HUES64 (cell line): ENCODE measurements around the gene CTBP2.
"Not testable (repeated sequence)": the region's sequence is repeated elsewhere in the genome, so short reads cannot be mapped to it uniquely, and the experiment has no call there.

Source experiments
- H3K27ac ChIP-seq: 2 replicates; pipeline ENCODE4 v1.7.0; 2013; ENCODE audit warnings: low read depth, low read length, inconsistent platforms
- H3K27me3 ChIP-seq: 2 replicates; pipeline ENCODE4 v1.6.1; 2013; ENCODE audit warnings: mild to moderate bottlenecking, low read length; ENCODE audit not compliant: insufficient read depth
- H3K36me3 ChIP-seq: 2 replicates; pipeline ENCODE4 v1.6.1; 2013; ENCODE audit warnings: mild to moderate bottlenecking, low read length; ENCODE audit not compliant: insufficient read depth
- H3K4me1 ChIP-seq: 2 replicates; pipeline ENCODE4 v1.6.1; 2013; ENCODE audit warnings: mild to moderate bottlenecking, low read length, moderate library complexity; ENCODE audit not compliant: insufficient read depth
- H3K4me3 ChIP-seq: 2 replicates; pipeline ENCODE4 v1.5.1; 2013; ENCODE audit warnings: mild to moderate bottlenecking, low read length, moderate library complexity
- H3K9ac ChIP-seq: 2 replicates; pipeline ENCODE4 v1.6.1; 2013; ENCODE audit warnings: mild to moderate bottlenecking, low read depth, low read length
- H3K9me3 ChIP-seq: 2 replicates; pipeline ENCODE4 v1.6.1; 2013; ENCODE audit warnings: low read depth, low read length; ENCODE audit not compliant: insufficient read depth
- WGBS: fragments of 150-250, 120-280 bp; methylation state at CpG from one replicate; pipeline ENCODE4 v1.1.7; 2013; ENCODE audit warnings: missing lambda C conversion rate; 5-methylcytosine and 5-hydroxymethylcytosine counted together

CTBP2 gene

DNA sequence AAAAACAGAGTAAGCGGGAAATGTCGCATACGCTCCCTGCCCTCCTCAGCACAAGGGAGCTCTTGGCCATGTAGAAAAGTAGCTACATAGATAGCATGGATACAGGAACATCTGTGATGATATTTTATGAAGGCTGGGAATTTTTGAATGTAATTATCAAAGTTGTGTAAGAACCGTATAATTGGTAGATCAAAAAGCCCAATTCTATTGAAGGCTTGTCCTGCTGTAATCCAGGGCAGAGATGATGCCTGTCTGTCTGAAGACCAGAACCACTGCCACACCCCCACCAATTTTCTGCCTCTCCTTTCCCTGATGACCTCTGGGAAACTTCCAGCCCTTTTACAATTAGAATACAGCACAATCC lies 167.0 kb downstream of the CTBP2 start:
- WGBS = 96% methylated on average over 4 of the region's 4 CpGs
- Histone ChIP-seq H3K27ac (no peak overlapping the region), H3K9me3 (no peaks in the 10 kb centered on the region), H3K27me3 (no peaks in the 10 kb centered on the region), H3K4me1 (no peaks in the 10 kb centered on the region), H3K9ac (no peak overlapping the region), H3K4me3 (no peak overlapping the region), H3K36me3 (peaks cover 93% of the 10 kb centered on the region)

DNA sequence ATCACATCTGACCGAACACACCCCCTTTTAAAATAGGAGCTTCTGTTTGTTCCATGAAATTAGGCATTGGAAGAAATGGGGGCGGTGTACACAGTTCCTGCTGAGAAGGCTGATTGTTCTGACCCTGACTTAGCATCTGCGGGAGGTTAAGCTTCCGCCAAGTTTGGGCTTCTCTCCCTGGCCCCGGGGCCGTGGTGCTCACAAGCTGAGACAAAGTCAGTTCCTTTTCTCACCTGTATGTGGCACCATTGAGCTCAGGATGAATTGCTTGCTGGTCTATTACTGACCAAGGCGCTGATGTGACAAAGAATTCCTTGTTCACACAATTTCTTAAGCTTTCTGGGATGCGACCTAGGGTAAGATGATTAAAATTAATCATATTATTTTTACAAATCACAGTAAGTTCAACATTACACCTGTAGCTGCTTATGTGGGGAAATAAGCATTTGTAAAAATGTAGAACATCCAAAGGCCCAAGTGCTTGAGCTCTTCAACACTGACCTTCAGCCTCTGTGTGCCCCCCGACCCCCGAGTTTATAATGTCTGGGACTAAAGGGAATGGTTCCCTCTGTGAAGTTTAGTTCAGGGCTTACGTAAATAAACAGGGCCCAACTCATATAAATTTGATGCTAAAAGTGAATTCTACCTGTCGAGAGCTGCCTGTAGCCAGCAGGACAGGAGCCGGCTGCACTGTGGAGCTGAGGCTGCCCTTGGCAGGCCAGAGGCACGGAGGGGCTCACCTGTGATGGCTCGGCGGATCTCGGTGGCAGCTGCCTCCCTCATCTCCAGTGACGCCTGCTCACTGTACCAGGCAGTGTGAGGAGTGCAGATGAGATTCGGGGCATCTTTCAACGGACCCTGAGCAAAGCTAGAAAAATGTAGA lies 167.7 kb downstream of the CTBP2 start:
- Histone ChIP-seq H3K27me3 (no peaks in the 10 kb centered on the region), H3K9me3 (no peaks in the 10 kb centered on the region), H3K27ac (no peak overlapping the region), H3K9ac (no peak overlapping the region), H3K36me3 (peaks cover 93% of the 10 kb centered on the region), H3K4me3 (no peak overlapping the region), H3K4me1 (no peaks in the 10 kb centered on the region)
- 91% methylated on average over 19 of the region's 20 CpGs for WGBS

DNA sequence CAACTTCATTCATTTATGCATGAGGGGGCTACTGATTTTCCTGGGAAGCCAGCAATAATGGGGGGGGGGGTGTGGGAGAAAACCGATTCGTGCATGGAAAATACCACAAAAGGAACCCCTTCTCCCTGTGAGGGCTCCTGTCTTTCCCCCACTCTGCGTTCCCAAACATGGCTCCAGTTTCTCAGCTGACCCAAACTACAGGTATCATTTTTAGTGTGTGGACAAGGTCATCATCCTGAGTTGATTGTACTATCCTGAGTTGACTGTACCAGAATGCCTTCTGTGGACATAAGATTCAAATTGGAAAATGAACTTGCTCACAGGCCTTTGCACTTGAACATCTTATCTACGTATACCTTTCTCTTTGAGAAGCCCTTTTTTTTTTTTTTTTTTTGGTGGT lies 168.5 kb downstream of the CTBP2 start:
- no peak overlapping the region for H3K27ac ChIP-seq
- H3K9ac ChIP-seq = no peak overlapping the region
- no peaks in the 10 kb centered on the region for H3K9me3 ChIP-seq
- no peaks in the 10 kb centered on the region for H3K27me3 ChIP-seq
- no peak overlapping the region for H3K4me3 ChIP-seq
- WGBS = 93% methylated on average over 3 of the region's 4 CpGs
- peaks cover 93% of the 10 kb centered on the region for H3K36me3 ChIP-seq
- no peaks in the 10 kb centered on the region for H3K4me1 ChIP-seq

DNA sequence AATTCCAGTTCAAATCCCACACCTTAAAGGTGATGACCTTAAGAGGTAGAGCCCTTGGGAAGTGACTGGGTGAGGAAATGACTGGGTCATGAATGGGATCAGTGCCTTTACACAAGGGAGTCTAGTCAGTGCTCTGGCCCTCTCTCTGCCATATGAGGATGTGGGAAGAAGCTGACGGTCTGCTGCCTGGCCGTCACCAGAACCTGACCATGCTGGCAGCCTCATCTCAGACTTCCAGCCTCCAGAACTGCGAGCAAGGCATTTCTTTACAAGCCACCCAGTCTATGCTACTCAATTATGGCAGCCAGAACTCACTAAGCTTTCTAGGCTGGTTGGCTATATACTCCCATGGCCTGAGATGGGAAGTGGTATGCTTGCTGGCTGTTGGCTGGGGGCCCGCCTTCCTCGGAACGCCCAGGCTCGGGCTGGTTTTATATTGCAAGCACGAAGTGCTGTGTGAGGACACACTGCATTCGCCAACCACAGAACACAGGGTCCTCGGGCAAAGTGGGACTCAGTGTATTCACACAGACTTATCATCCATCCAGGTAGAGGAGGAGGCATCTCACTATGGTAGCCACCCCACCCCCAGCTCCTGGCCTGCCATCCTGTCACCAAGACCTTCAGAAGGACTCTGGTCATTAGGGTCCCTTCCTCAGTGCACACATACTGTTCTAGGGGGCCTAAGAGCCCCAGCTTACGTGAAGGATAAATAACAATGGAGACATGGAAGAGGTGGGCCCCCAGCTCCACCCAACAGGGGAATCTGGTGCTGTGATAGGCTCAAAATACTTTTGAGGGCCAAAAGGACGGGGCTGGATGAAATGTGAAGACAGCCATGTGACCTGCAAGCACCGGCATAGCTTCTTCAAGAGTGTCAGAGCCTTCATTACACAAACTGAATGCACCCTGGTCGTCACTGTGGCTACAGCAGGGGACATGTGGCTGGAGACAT lies 169.4 kb downstream of the CTBP2 start:
- no peak overlapping the region for H3K9ac ChIP-seq
- no peaks in the 10 kb centered on the region for H3K4me1 ChIP-seq
- no peak overlapping the region for H3K4me3 ChIP-seq
- H3K36me3 ChIP-seq = peaks cover 94% of the 10 kb centered on the region
- WGBS = 91% methylated on average over 14 of the region's 14 CpGs
- no peaks in the 10 kb centered on the region for H3K9me3 ChIP-seq
- no peaks in the 10 kb centered on the region for H3K27me3 ChIP-seq
- no peak overlapping the region for H3K27ac ChIP-seq

DNA sequence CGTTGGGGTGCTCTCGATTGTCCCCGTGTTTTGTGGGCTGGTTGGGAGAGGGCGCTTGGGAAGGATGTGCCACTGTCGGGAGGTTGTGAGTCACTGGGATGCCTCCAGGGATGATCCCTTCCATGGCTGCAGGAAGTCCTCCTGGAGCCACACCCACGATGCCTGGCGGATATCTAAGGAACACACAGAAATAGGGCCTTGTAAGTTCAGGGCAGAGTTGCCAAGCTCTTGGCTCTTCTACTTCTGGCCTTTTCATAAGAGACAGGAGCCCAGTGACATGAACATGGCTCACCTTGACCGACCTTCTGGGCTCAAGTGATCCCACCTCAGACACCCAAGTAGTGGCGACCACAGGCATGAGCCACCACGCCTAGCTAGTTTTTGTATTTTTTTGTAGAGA lies 170.8 kb downstream of the CTBP2 start:
- 94% methylated on average over 10 of the region's 10 CpGs for WGBS
- no peaks in the 10 kb centered on the region for H3K27me3 ChIP-seq
- H3K9ac ChIP-seq = no peak overlapping the region
- peaks cover 94% of the 10 kb centered on the region for H3K36me3 ChIP-seq
- no peak overlapping the region for H3K27ac ChIP-seq
- H3K4me3 ChIP-seq = no peak overlapping the region
- H3K9me3 ChIP-seq = no peaks in the 10 kb centered on the region
- no peaks in the 10 kb centered on the region for H3K4me1 ChIP-seq

DNA sequence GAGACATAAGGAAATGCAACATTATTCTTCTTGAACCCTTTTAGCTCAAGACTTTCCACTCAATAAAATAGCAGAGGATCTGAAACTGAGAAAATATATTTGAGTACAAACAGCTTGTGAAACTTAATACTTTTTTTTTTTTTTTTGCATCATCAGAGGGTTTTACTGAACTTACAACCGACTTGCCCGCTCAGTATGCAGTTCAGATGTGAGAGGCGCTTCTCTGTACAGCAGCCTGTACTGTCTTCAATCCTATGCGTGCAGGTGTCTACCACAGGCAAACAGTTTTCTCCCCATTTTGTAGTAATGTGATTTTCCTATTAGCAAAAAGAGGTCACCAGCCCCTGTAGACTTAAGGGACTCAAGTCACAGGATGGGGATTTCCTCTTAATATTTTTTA lies 171.6 kb downstream of the CTBP2 start:
- H3K27ac ChIP-seq, H3K9me3 ChIP-seq, H3K4me1 ChIP-seq, H3K9ac ChIP-seq, H3K4me3 ChIP-seq, H3K27me3 ChIP-seq: not testable (repeated sequence)
- 96% methylated on average over 4 of the region's 4 CpGs for WGBS
- H3K36me3 ChIP-seq = peaks cover 94% of the 10 kb centered on the region

DNA sequence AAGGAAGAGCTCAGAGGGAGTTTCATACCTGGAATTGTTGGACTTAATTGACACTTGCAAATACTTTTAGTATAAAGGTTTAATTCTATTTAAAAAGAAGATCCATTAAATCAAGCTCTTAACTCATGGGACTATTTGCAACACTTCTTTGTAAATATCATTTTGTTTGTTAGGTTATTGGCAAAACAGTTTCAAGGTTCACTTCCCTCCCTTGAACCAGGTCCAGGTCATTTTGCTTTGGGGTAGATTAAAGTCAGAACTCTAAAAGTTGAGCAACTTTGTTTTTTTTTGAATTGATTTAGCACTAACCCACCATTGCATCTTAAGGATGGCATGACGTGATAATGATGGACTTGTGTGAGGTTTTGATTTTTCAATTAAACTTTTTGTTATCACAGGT lies 172.6 kb downstream of the CTBP2 start:
- no peaks in the 10 kb centered on the region for H3K9me3 ChIP-seq

DNA sequence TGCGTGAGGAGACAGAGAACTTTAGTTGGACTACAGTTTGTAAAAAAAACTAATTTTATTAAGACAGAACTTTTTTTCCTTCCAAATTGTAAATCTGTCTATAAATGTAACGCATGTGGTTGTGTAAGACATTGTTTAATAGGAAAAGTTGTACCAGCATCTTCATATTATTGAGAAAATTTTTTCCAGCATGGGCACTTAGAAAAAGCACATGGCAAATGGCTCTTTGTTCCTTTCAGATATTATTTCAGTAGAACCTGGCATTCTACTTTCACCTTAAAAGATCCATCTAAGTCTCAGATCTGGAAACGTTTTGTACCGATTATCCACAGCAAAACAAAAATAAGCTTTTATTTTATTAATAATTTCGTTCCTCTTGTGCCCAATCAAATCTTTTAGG lies 175.2 kb downstream of the CTBP2 start:
- H3K4me3 ChIP-seq = no peak overlapping the region
- no peak overlapping the region for H3K27ac ChIP-seq
- no peak overlapping the region for H3K9ac ChIP-seq
- H3K36me3 ChIP-seq = peaks cover 89% of the 10 kb centered on the region
- H3K4me1 ChIP-seq = no peaks in the 10 kb centered on the region
- no peaks in the 10 kb centered on the region for H3K27me3 ChIP-seq
- H3K9me3 ChIP-seq = no peaks in the 10 kb centered on the region
- 92% methylated on average over 4 of the region's 5 CpGs for WGBS

More for the DNA sequence above, 172.6 kb downstream of the CTBP2 start:
- Histone ChIP-seq H3K4me1 (no peaks in the 10 kb centered on the region), H3K4me3 (no peak overlapping the region), H3K36me3 (peaks cover 94% of the 10 kb centered on the region), H3K9ac (no peak overlapping the region), H3K27me3 (no peaks in the 10 kb centered on the region), H3K27ac (no peak overlapping the region)
- WGBS = 100% methylated on average over 1 of the region's 1 CpG

DNA sequence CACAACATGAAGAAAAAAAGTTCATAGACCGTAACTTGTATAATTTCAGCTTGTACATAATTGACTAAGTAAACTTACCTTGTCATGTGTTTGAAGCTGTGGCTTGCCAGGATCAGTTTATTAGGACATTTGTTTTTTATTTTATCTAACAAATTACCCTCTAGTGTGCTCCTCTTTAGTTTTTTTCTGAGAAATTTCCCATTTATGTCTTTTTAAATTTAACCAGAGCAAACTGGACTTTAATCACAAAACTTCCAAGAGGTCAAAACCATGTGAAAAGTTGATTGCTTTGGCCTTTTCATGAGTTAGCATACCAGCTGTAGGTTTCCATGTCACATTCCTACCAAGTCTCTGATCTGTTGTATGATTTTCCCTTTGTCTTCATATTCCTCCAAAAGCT lies 176.0 kb downstream of the CTBP2 start:
- no CpG with 5 or more reads among the region's 1 CpG for WGBS
- no peak overlapping the region for H3K9ac ChIP-seq
- no peak overlapping the region for H3K27ac ChIP-seq
- H3K27me3 ChIP-seq = no peaks in the 10 kb centered on the region
- H3K4me3 ChIP-seq = no peak overlapping the region
- H3K9me3 ChIP-seq = no peaks in the 10 kb centered on the region
- H3K4me1 ChIP-seq = no peaks in the 10 kb centered on the region
- H3K36me3 ChIP-seq = peaks cover 83% of the 10 kb centered on the region

DNA sequence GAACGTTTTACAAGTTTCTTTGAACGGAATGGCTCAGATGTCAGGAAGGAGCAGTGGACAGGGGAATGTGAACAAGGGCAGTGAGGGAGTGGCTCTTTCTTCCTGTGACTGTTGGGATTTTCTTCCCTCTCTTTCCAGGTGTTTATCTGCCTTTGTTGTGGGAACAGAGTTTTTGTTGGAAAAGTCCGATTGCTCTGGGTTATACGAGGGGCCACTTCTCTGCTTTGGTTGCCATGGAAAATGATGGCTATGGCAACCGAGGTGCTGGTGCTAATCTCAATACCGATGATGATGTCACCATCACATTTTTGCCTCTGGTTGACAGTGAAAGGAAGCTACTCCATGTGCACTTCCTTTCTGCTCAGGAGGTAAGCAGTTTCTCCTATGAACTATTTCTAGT lies 177.0 kb downstream of the CTBP2 start:
- Histone ChIP-seq H3K27ac (no peak overlapping the region; the same call in 1 of the 2 replicates), H3K4me3 (no peak overlapping the region), H3K4me1 (no peaks in the 10 kb centered on the region), H3K9ac (no peak overlapping the region), H3K36me3 (peaks cover 77% of the 10 kb centered on the region), H3K9me3 (no peaks in the 10 kb centered on the region), H3K27me3 (no peaks in the 10 kb centered on the region)
- 90% methylated on average over 6 of the region's 6 CpGs for WGBS

DNA sequence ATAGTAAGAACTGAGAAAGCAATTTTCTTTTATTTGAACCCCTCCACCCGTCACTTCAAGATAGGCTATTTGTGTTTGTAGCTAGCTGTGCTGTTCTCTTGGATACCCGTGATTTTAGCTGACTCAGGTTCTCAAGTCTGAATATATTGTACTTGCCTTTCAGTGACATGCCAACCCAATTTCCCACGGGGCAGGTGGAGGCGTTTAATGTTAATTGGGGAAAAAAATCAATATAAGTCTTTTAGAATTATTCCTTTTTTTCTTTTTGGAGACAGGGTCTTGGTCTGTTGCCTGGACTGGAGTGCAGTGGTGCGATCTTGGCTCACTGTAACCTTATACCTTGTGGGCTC lies 182.0 kb downstream of the CTBP2 start:
- H3K27me3 ChIP-seq = no peaks in the 10 kb centered on the region
- no peak overlapping the region for H3K4me3 ChIP-seq
- WGBS = 94% methylated on average over 5 of the region's 5 CpGs
- peaks cover 56% of the 10 kb centered on the region for H3K36me3 ChIP-seq
- no peaks in the 10 kb centered on the region for H3K4me1 ChIP-seq
- no peaks in the 10 kb centered on the region for H3K9me3 ChIP-seq
- no peak overlapping the region for H3K9ac ChIP-seq
- no peak overlapping the region for H3K27ac ChIP-seq
